ENCODE data around the gene LRMDA. TPM values are rescaled to one million over a fixed set of nuclear protein-coding genes. Genes with fewer than 3 reads are reported as not detected.

The LRMDA gene
- total and polyA plus RNA-seq, 10 of the 15 experiments (the other 5 are each of a cell fraction or from before 2014, with no cell fraction given), result 0.07 to 0.54 (median 0.29) TPM; not detected in 4

- TF ChIP-seq ZNF592 (IDR thresholded peaks at IDR 0.05) (no peak), PKNOX1 (IDR thresholded peaks at IDR 0.05) (no peak)
These were observed 699.5 kb downstream of the LRMDA start (continued) for GRCh38 chr10:76130892-76131291.

GRCh38 chr10:76133597-76134255 is 702.3 kb downstream of the LRMDA start:
- no peak overlapping the region for H2AFZ ChIP-seq (ENCODE audit: control insufficient read depth, low read depth, low read length)
- 30% methylated on average over 11 of the region's 11 CpGs for WGBS (ENCODE audit: insufficient coverage, insufficient replicate concordance, low lambda C conversion rate, missing lambda C conversion rate)
- no peaks in the 10 kb centered on the region for H3K9me3 ChIP-seq (replicated peaks; ENCODE audit: control insufficient read depth, insufficient read depth, low read length)
- ChIA-PET SMC1A (ENCODE audit: uncharacterized antibody, unreplicated experiment) (interaction anchor here (0.6 kb wide), 1 partner anchor 1032 kb away, joined by 3 read pairs; no protein-coding TSS in a partner anchor), RAD21 (ENCODE audit: unreplicated experiment) (no interaction called here), CTCF (interaction anchor here (1.2 kb wide), 1 partner anchor 9 kb away, joined by 3 read pairs; no protein-coding TSS in a partner anchor), POLR2A (no interaction called here)
- H3K9ac ChIP-seq (ENCODE audit: control insufficient read depth, insufficient read depth, low read length), result no peak overlapping the region
- H3K27me3 ChIP-seq (replicated peaks in 1 of 2; ENCODE audit: control insufficient read depth in 2 of 2, insufficient read depth in 2 of 2, low read length in 1 of 2), result no peaks in the 10 kb centered on the region
- no TSS peak for BruUV-seq (replicated peaks)
- no peak overlapping the region for H3K4me2 ChIP-seq (ENCODE audit: control insufficient read depth, insufficient read depth)
- H3K27ac ChIP-seq (ENCODE audit: control insufficient read depth, insufficient read depth), result no peak overlapping the region
- in situ Hi-C loops (cut with MboI), result no loop called here
- ATAC-seq, result no peak
- no peaks in the 10 kb centered on the region for H3K36me3 ChIP-seq (ENCODE audit: control insufficient read depth in 2 of 2, insufficient read depth in 2 of 2, low read length in 1 of 2)
- TF ChIP-seq HDGF (IDR thresholded peaks at IDR 0.05) (no peak), POLR2A (IDR thresholded peaks at IDR 0.05; ENCODE audit: low read depth, low read length) (no peak), BMI1 (IDR thresholded peaks at IDR 0.05; ENCODE audit: borderline replicate concordance) (no peak), ZNF592 (IDR thresholded peaks at IDR 0.05) (no peak), MEF2B (IDR thresholded peaks at IDR 0.05; ENCODE audit: partially characterized antibody, poor library complexity, severe bottlenecking) (no peak)
- H4K20me1 ChIP-seq (ENCODE audit: control insufficient read depth, insufficient read depth), result no peaks in the 10 kb centered on the region
- H3K79me2 ChIP-seq (ENCODE audit: control insufficient read depth, insufficient read depth, low read length), result no peaks in the 10 kb centered on the region
- no peak overlapping the region for H3K4me3 ChIP-seq
- H3K4me1 ChIP-seq (ENCODE audit: control insufficient read depth, insufficient read depth, low read length), result no peaks in the 10 kb centered on the region
- intact Hi-C loops (cut with micrococcal nuclease; ENCODE audit: unreplicated experiment), result no loop called here
- FAIRE-seq, result no peak
- no peak for DNase-seq (ENCODE audit: low read depth, low spot score)

Measured in GM12878 (cell line).